A673 (cell line): Measurements from ENCODE around the gene XDH. TPM values are rescaled to one million over a fixed set of nuclear protein-coding genes. Genes with fewer than 3 reads are reported as not detected.

Experiments
- BruUV-seq: library from RNA; stranded (reverse); fragments of 400-500 nt; replicated peaks from 2 replicates; lab custom pipeline; 2021; lab: Mats Ljungman, UMichigan
- CTCF ChIA-PET: fragments of 300-600 bp; sonication (Branson Sonifier 250); formaldehyde crosslinking; loops from one replicate; lab custom pipeline; 2022; ENCODE audit warnings: antibody characterized with exemption; lab: Charles Lee
- POLR2A ChIA-PET: fragments of 300-600 bp; sonication (Branson Sonifier 250); formaldehyde crosslinking; loops from one replicate; lab custom pipeline; 2022; ENCODE audit warnings: antibody characterized with exemption; ENCODE audit not compliant: low non-redundant PET; lab: Charles Lee
- DNase-seq: peaks from one replicate; pipeline ENCODE4 v3.0.0-alpha.2; 2015; ENCODE audit warnings: low spot score
- H3K27ac ChIP-seq: fragments of 200-600 bp; sonication (generic); 2 replicates; pipeline ENCODE4 v1.5.1; 2016; ENCODE audit warnings: mixed run types, low read depth, mild to moderate bottlenecking, mixed read lengths, antibody characterized with exemption, low read length; ENCODE audit not compliant: poor library complexity, severe bottlenecking
- H3K27me3 ChIP-seq: fragments of 200-600 bp; sonication (generic); replicated peaks from 2 replicates; pipeline ENCODE4 v1.6.1; 2017; ENCODE audit warnings: mixed run types, low read depth, mild to moderate bottlenecking, mixed read lengths, antibody characterized with exemption, low read length; ENCODE audit not compliant: insufficient read depth, poor library complexity
- H3K36me3 ChIP-seq: fragments of 200-600 bp; sonication (generic); 2 replicates; pipeline ENCODE4 v1.6.1; 2016; ENCODE audit warnings: mixed run types, mild to moderate bottlenecking, mixed read lengths, antibody characterized with exemption, low read length; ENCODE audit not compliant: insufficient read depth, poor library complexity, severe bottlenecking
- H3K4me1 ChIP-seq: fragments of 200-600 bp; sonication (generic); 2 replicates; pipeline ENCODE4 v1.6.1; 2017; ENCODE audit warnings: mixed run types, mild to moderate bottlenecking, mixed read lengths, antibody characterized with exemption, low read length; ENCODE audit not compliant: insufficient read depth, poor library complexity, severe bottlenecking
- H3K4me3 ChIP-seq: fragments of 200-600 bp; sonication (generic); 2 replicates; pipeline ENCODE4 v1.5.1; 2016; ENCODE audit warnings: low read depth, mixed run types, mild to moderate bottlenecking, mixed read lengths, low read length; ENCODE audit not compliant: poor library complexity, severe bottlenecking
- H3K9me3 ChIP-seq: fragments of 200-600 bp; sonication (generic); 2 replicates; pipeline ENCODE4 v1.6.1; 2016; ENCODE audit warnings: mixed run types, low read depth, mild to moderate bottlenecking, mixed read lengths, antibody characterized with exemption, low read length; ENCODE audit not compliant: poor library complexity, severe bottlenecking
- CTCF ChIP-seq: fragments of 300-800, 200-600 bp; sonication (generic); conservative IDR thresholded peaks from 2 replicates; pipeline ENCODE4 v1.5.1; 2017; ENCODE audit warnings: low read depth, mild to moderate bottlenecking, antibody characterized with exemption, low read length, moderate library complexity, mixed read lengths
- EZH2 ChIP-seq: fragments of 200-600 bp; sonication (generic); IDR thresholded peaks from 2 replicates; pipeline ENCODE4 v1.6.1; 2017; ENCODE audit warnings: borderline replicate concordance, low read depth, mild to moderate bottlenecking, mixed read lengths, antibody characterized with exemption, low read length; ENCODE audit not compliant: poor library complexity, severe bottlenecking
- intact Hi-C: fragments of 100-400 bp; cut with micrococcal nuclease; formaldehyde crosslinking; loops from one replicate; pipeline ENCODE4 v1.10.0; 2022; ENCODE audit not compliant: unreplicated experiment
- total RNA-seq: library from RNA; stranded (reverse); gene quantifications from 2 replicates; pipeline ENCODE4 v1.2.3, GENCODE V29; 2021

XDH gene
- total RNA-seq, 1 experiment from 2014 or later: 0.19 TPM

GRCh38 chr2:31442376-31442775 lies 27.8 kb upstream of the XDH start:
- H3K27ac ChIP-seq: no peak overlapping the region
- DNase-seq: no peak
- H3K4me1 ChIP-seq: no peaks in the 10 kb centered on the region
- TF ChIP-seq EZH2: no peak
- TF ChIP-seq CTCF: no peak
- ChIA-PET POLR2A (no interaction called here), CTCF (no interaction called here)
- BruUV-seq: no TSS peak
- H3K4me3 ChIP-seq: no peak overlapping the region
- no peaks in the 10 kb centered on the region for H3K27me3 ChIP-seq
- intact Hi-C loops: no loop called here
- H3K36me3 ChIP-seq: no peaks in the 10 kb centered on the region
- H3K9me3 ChIP-seq: no peaks in the 10 kb centered on the region

- Histone ChIP-seq H3K4me1 (no peaks in the 10 kb centered on the region), H3K27me3 (no peaks in the 10 kb centered on the region), H3K4me3 (no peak overlapping the region), H3K9me3 (no peaks in the 10 kb centered on the region), H3K27ac (no peak overlapping the region), H3K36me3 (no peaks in the 10 kb centered on the region)
- BruUV-seq: no TSS peak
- ChIA-PET CTCF (no interaction called here), POLR2A (no interaction called here)
- intact Hi-C loops: no loop called here
- DNase-seq: no peak
- TF ChIP-seq CTCF: no peak
- no peak for TF ChIP-seq EZH2
Measured at GRCh38 chr2:31440764-31441163, 26.2 kb upstream of the XDH start.

DNA sequence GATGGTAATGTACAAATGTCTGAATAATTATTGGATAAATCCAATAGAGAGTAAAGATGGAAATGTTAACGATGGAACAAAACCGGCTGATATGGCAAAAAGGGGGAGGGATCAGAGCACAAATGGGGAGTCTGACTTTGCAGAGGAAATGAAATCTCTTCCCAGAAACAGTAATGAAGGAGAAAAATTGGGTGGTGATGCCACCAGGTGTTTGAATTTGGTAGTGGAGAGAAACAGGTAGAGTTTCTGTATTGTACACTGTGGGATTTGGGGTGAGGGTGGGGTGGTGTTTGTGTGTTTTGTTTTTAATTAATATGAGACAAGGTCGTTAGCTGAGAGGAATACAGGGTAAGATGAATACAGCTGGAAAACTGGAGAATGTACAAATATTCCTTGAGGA lies 20.4 kb upstream of the XDH start:
- H3K27me3 ChIP-seq: no peaks in the 10 kb centered on the region
- TF ChIP-seq EZH2 (no peak), CTCF (0 out of 2 replicates have a peak, but pooled peaks have one; percentile 17)
- no TSS peak for BruUV-seq
- H3K9me3 ChIP-seq: no peaks in the 10 kb centered on the region
- no peak overlapping the region for H3K4me3 ChIP-seq
- ChIA-PET CTCF (no interaction called here), POLR2A (no interaction called here)
- H3K36me3 ChIP-seq: no peaks in the 10 kb centered on the region
- no peaks in the 10 kb centered on the region for H3K4me1 ChIP-seq
- no peak overlapping the region for H3K27ac ChIP-seq
- DNase-seq: no peak
- intact Hi-C loops: no loop called here
